ENCODE measurements around the gene RAD51B.

RAD51B gene

GRCh38 chr14:68501171-68501570, 681.6 kb downstream of the RAD51B start:
- POLR2A ChIA-PET = no interaction called here
- Histone ChIP-seq H3K9me3 (ENCODE audit: control insufficient read depth, insufficient read depth, low read depth, low read length) (no peaks in the 10 kb centered on the region), H3K27ac (ENCODE audit: extremely low read depth, low read depth, low read length) (no peak overlapping the region), H3K36me3 (ENCODE audit: control insufficient read depth in 2 of 2, insufficient read depth in 1 of 2, low read length in 2 of 2) (no peaks in the 10 kb centered on the region), H3K4me1 (ENCODE audit: control insufficient read depth, insufficient read depth, low read length) (no peaks in the 10 kb centered on the region), H3K4me3 (ENCODE audit: low read depth, low read length) (no peak overlapping the region)
- CTCF ChIA-PET = no interaction called here
- no peak for TF ChIP-seq MYNN (tag by site-specific recombination; IDR thresholded peaks at IDR 0.05; ENCODE audit: borderline replicate concordance)
- TF ChIP-seq ZFP41 (tag by site-specific recombination; IDR thresholded peaks at IDR 0.05; ENCODE audit: borderline replicate concordance) = no peak
- no peak for TF ChIP-seq ZNF132 (tag by site-specific recombination; IDR thresholded peaks at IDR 0.05; ENCODE audit: borderline replicate concordance)
- no peak for TF ChIP-seq ZNF785 (tag by site-specific recombination; IDR thresholded peaks at IDR 0.05)
- TF ChIP-seq ZXDB (tag by site-specific recombination; IDR thresholded peaks at IDR 0.05) = no peak
- no peak for TF ChIP-seq HOXC10 (CRISPR knock-in tag; IDR thresholded peaks at IDR 0.05)
- TF ChIP-seq ZNF513 (tag by site-specific recombination; IDR thresholded peaks at IDR 0.05) = no peak
- no peak for TF ChIP-seq ZBTB11 (tag by site-specific recombination; conservative IDR thresholded peaks at IDR 0.05; ENCODE audit: low read depth)
- no peak for TF ChIP-seq TRIM28 (IDR thresholded peaks at IDR 0.05; ENCODE audit: borderline replicate concordance, low read length)
- no peak for TF ChIP-seq ZNF341 (tag by site-specific recombination; IDR thresholded peaks at IDR 0.05; ENCODE audit: low read depth)
- TF ChIP-seq ZFP3 (tag by site-specific recombination; IDR thresholded peaks at IDR 0.05; ENCODE audit: low read depth) = no peak
- TF ChIP-seq ZNF214 (tag by site-specific recombination; IDR thresholded peaks at IDR 0.05; ENCODE audit: borderline replicate concordance) = no peak
- TF ChIP-seq ZNF174 (tag by site-specific recombination; IDR thresholded peaks at IDR 0.05) = no peak

GRCh38 chr14:68501614-68502052, 682.1 kb downstream of the RAD51B start:
- no peaks in the 10 kb centered on the region for H3K4me1 ChIP-seq (ENCODE audit: control insufficient read depth, insufficient read depth, low read length)
- CTCF ChIA-PET = no interaction called here

More at GRCh38 chr14:68501614-68502052, 682.1 kb downstream of the RAD51B start:
- no peaks in the 10 kb centered on the region for H3K36me3 ChIP-seq (ENCODE audit: control insufficient read depth in 2 of 2, insufficient read depth in 1 of 2, low read length in 2 of 2)
- H3K27ac ChIP-seq (ENCODE audit: extremely low read depth, low read depth, low read length) = no peak overlapping the region
- TF ChIP-seq GLIS2 (tag by site-specific recombination; IDR thresholded peaks at IDR 0.05) (no peak), GLI4 (tag by site-specific recombination; IDR thresholded peaks at IDR 0.05) (no peak), ZNF629 (tag by site-specific recombination; IDR thresholded peaks at IDR 0.05) (no peak), ATF2 (tag by site-specific recombination; IDR thresholded peaks at IDR 0.05; ENCODE audit: low read depth) (no peak), INSM2 (tag by site-specific recombination; IDR thresholded peaks at IDR 0.05) (no peak)
- no peaks in the 10 kb centered on the region for H3K9me3 ChIP-seq (ENCODE audit: control insufficient read depth, insufficient read depth, low read depth, low read length)
- POLR2A ChIA-PET = no interaction called here
- H3K4me3 ChIP-seq (ENCODE audit: low read depth, low read length) = no peak overlapping the region

Measured in HEK293 (cell line).